GM11168 (cell line): ENCODE data around the gene NUP133.

Source experiments
- in situ Hi-C: fragments of 300-500 bp; cut with MboI; formaldehyde crosslinking; loops from one replicate; pipeline ENCODE4 v1.12.0; 2022; ENCODE audit warnings: low sequenced_read_pairs; ENCODE audit not compliant: unreplicated experiment

NUP133 gene

DNA sequence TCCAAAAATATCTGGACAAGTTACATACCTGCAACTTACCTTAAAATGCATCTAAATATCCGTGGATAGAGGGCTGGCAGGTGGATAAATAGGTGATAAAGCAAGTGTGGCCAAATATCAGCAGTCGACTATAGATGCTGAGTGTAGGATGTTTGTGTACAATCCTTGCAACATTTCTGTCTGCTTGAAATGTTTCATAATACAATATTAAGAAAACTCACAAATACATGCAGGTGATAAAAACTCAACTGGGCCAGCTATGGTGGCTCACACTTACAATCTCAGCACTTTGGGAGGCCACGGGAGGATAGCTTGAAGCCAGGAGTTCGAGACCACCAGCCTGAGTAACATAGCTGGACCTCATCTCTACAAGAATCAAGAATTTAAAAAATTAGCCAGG is 115.2 kb downstream of the NUP133 start:
- in situ Hi-C loops: no loop called here
